ENCODE measurements around the gene LRRC3.

Gene LRRC3

GRCh38 chr21:44506279-44507255 lies 51.3 kb downstream of the LRRC3 start:
- no peak overlapping the region for H3K4me3 ChIP-seq (ENCODE audit: low read depth, low read length)
- DNase-seq (ENCODE audit: low read depth), result no peak
- TF ChIP-seq CTCF (IDR thresholded peaks at IDR 0.05; ENCODE audit: insufficient read depth, low read depth, low read length, missing control alignments), result no peak

GRCh38 chr21:44507673-44508425 lies 52.5 kb downstream of the LRRC3 start:
- no peak for DNase-seq (ENCODE audit: low read depth)
- no peak overlapping the region for H3K4me3 ChIP-seq (ENCODE audit: low read depth, low read length)
- TF ChIP-seq CTCF (IDR thresholded peaks at IDR 0.05; ENCODE audit: insufficient read depth, low read depth, low read length, missing control alignments), result no peak

- no peak for TF ChIP-seq CTCF (IDR thresholded peaks at IDR 0.05; ENCODE audit: insufficient read depth, low read depth, low read length, missing control alignments)
- H3K4me3 ChIP-seq (ENCODE audit: low read depth, low read length), result no peak overlapping the region
- DNase-seq (ENCODE audit: low read depth), result no peak
Measured at GRCh38 chr21:44508426-44508710, 53.1 kb downstream of the LRRC3 start.

- no peak for DNase-seq (ENCODE audit: low read depth)
- TF ChIP-seq CTCF (IDR thresholded peaks at IDR 0.05; ENCODE audit: insufficient read depth, low read depth, low read length, missing control alignments), result no peak
- H3K4me3 ChIP-seq (ENCODE audit: low read depth, low read length), result no peak overlapping the region
Measured at GRCh38 chr21:44508711-44509445, 53.6 kb downstream of the LRRC3 start.

- no peak overlapping the region for H3K4me3 ChIP-seq (ENCODE audit: low read depth, low read length)
- peak; percentile 40 for TF ChIP-seq CTCF (IDR thresholded peaks at IDR 0.05; ENCODE audit: insufficient read depth, low read depth, low read length, missing control alignments)
- peak; percentile 18 for DNase-seq (ENCODE audit: low read depth)
Measured at GRCh38 chr21:44509539-44509938, 54.2 kb downstream of the LRRC3 start.

GRCh38 chr21:44510109-44510507 lies 54.8 kb downstream of the LRRC3 start:
- H3K4me3 ChIP-seq (ENCODE audit: low read depth, low read length), result no peak overlapping the region
- TF ChIP-seq CTCF (IDR thresholded peaks at IDR 0.05; ENCODE audit: insufficient read depth, low read depth, low read length, missing control alignments), result no peak
- DNase-seq (ENCODE audit: low read depth), result no peak
